Testis (tissue), 5 donors: Measurements from ENCODE around the gene KRTAP4-1. TPM values are rescaled to one million over a fixed set of nuclear protein-coding genes. Genes with fewer than 3 reads are reported as not detected.
"Not testable (repeated sequence)": the region's sequence is repeated elsewhere in the genome, so short reads cannot be mapped to it uniquely, and the experiment has no call there.

Source experiments
- DNase-seq: peaks from one replicate; pipeline ENCODE4 v3.0.0-alpha.2; 2019
- H3K27ac ChIP-seq, 2 donors: fragments of 200-600 bp; sonication (generic); one replicate each; pipeline ENCODE4 v1.5.1; 2019
- H3K27me3 ChIP-seq: fragments of 200-600 bp; sonication (generic); one replicate; pipeline ENCODE4 v1.5.1; 2019
- H3K36me3 ChIP-seq: fragments of 200-600 bp; sonication (generic); one replicate; pipeline ENCODE4 v1.5.1; 2017; ENCODE audit warnings: low read depth; ENCODE audit errors: missing control alignments
- H3K4me1 ChIP-seq: fragments of 200-600 bp; sonication (generic); one replicate; pipeline ENCODE4 v1.5.1; 2019
- H3K4me3 ChIP-seq, 2 donors: fragments of 200-600 bp; sonication (generic); one replicate each; pipeline ENCODE4 v1.5.1; 2017 to 2019
- H3K9me3 ChIP-seq: fragments of 200-600 bp; sonication (generic); one replicate; pipeline ENCODE4 v1.5.1; 2017
- POLR2A ChIP-seq: fragments of 450-650 bp; IDR thresholded peaks from one replicate; pipeline ENCODE4 v1.6.1; 2017; ENCODE audit warnings: antibody characterized with exemption, mild to moderate bottlenecking, moderate library complexity
- WGBS, 2 donors: methylation state at CpG; one replicate each; pipeline ENCODE4 v1.1.5; 2018; 5-methylcytosine and 5-hydroxymethylcytosine counted together
- intact Hi-C: fragments of 100-400 bp; cut with DNase I; formaldehyde crosslinking; loops from one replicate; pipeline ENCODE4 v1.15.1; 2023; ENCODE audit warnings: low total_unique reads
- long read RNA-seq, 2 donors: transcript quantifications; one replicate each; lab custom pipeline, GENCODE V29; 2026
- polyA plus RNA-seq: library from polyadenylated mRNA; stranded (reverse); fragments of 350-450 nt; fragmentation: Illumina TruSeq; extraction: RNeasy Lipid Tissue Mini Kit (QIAGEN cat#74804); gene quantifications from one replicate; pipeline ENCODE4 v1.2.3, GENCODE V29; 2014; ENCODE audit warnings: low read depth, low replicate concordance; ENCODE audit not compliant: insufficient read depth
- total RNA-seq, 2 donors: library from RNA; depleted of rRNA; stranded (reverse); fragments of >200 nt; gene quantifications; one replicate each; pipeline ENCODE4 v1.2.3, GENCODE V29; 2016
- TF ChIP-seq, protein P1 (sequence below), 3 experiments: fragments of 450-650 bp in 2 of 3; fragments of 200-600 bp in 1 of 3; sonication (generic) in 1 of 3; IDR thresholded peaks; one replicate each; pipeline ENCODE4 v1.5.1; 2016 to 2019; ENCODE audit warnings: antibody characterized with exemption in 3 of 3, mild to moderate bottlenecking in 2 of 3, moderate library complexity in 1 of 3

Gene KRTAP4-1
- total RNA-seq (not detected), polyA plus RNA-seq (not detected)
- long read RNA-seq, donor 1: 0 reads
- long read RNA-seq, donor 2: 0 reads

- no peaks in the 10 kb centered on the region for H3K27me3 ChIP-seq
- no peaks in the 10 kb centered on the region for H3K36me3 ChIP-seq
- TF ChIP-seq, protein P1, sequence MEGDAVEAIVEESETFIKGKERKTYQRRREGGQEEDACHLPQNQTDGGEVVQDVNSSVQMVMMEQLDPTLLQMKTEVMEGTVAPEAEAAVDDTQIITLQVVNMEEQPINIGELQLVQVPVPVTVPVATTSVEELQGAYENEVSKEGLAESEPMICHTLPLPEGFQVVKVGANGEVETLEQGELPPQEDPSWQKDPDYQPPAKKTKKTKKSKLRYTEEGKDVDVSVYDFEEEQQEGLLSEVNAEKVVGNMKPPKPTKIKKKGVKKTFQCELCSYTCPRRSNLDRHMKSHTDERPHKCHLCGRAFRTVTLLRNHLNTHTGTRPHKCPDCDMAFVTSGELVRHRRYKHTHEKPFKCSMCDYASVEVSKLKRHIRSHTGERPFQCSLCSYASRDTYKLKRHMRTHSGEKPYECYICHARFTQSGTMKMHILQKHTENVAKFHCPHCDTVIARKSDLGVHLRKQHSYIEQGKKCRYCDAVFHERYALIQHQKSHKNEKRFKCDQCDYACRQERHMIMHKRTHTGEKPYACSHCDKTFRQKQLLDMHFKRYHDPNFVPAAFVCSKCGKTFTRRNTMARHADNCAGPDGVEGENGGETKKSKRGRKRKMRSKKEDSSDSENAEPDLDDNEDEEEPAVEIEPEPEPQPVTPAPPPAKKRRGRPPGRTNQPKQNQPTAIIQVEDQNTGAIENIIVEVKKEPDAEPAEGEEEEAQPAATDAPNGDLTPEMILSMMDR (IDR thresholded peaks at IDR 0.05): no peak
- no peak for TF ChIP-seq POLR2A
- 63 to 70% methylated on average over 6 to 9 of the region's 9 CpGs for WGBS, 2 donors
- H3K4me3 ChIP-seq: no peak within 1 kb of the TSS
- DNase-seq: no peak
- intact Hi-C loops: no loop called here
- no peaks in the 10 kb centered on the region for H3K4me1 ChIP-seq
- H3K9me3 ChIP-seq: no peaks in the 10 kb centered on the region
- H3K27ac ChIP-seq: no peak within 1 kb of the TSS
Observed at GRCh38 chr17:41184480-41184961, at the start of gene KRTAP4-1. Gene KRTAP4-1, minus strand, starts transcription at chr17:41184911. Its CDS starts 57 bp downstream, at chr17:41184854.

DNA sequence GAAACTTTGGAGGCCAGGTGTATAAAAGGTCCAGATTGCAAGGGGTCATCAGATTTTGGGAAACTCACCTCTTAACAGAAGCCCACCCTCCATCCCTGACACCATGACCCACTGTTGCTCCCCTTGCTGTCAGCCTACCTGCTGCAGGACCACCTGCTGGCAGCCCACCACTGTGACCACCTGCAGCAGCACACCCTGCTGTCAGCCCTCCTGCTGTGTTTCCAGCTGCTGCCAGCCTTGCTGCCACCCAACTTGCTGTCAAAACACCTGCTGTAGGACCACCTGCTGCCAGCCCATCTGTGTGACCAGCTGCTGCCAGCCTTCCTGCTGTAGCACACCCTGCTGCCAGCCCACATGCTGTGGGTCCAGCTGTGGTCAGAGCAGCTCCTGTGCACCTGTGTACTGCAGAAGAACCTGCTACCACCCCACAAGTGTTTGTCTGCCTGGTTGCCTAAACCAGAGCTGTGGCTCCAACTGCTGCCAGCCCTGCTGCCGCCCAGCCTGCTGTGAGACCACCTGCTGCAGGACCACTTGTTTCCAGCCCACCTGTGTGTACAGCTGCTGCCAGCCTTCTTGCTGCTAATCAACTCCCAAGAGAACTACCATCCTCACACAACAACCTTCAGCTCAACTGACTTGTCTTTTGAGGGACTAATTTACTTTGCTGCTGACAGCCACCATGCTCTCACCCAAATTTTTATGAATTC lies 47.8 kb upstream of the KRTAP4-1 start, which contains the start of gene KRTAP9-3:
Gene KRTAP9-3 (plus strand): TSS at position 51 of the 707 bp plus-strand sequence. CDS start 53 bp downstream, at position 104.
- intact Hi-C loops, H3K4me3 ChIP-seq, DNase-seq, H3K27me3 ChIP-seq, H3K36me3 ChIP-seq, H3K27ac ChIP-seq, H3K9me3 ChIP-seq, H3K4me1 ChIP-seq: not testable (repeated sequence)
- WGBS, 2 donors: 89% methylated on average over 1 of the region's 1 CpG; no CpG with 5 or more reads in 1 of the 2 donors

- H3K4me1 ChIP-seq: no peaks in the 10 kb centered on the region
- 66 to 84% methylated on average over 6 of the region's 6 CpGs for WGBS, 2 donors
- intact Hi-C loops: no loop called here
- no peak for DNase-seq
- H3K27me3 ChIP-seq: no peaks in the 10 kb centered on the region
- H3K27ac ChIP-seq: no peak overlapping the region
- TF ChIP-seq POLR2A: no peak
- no peak overlapping the region for H3K4me3 ChIP-seq
- no peaks in the 10 kb centered on the region for H3K9me3 ChIP-seq
- no peaks in the 10 kb centered on the region for H3K36me3 ChIP-seq
Observed at GRCh38 chr17:41231731-41232130, 47.0 kb upstream of the KRTAP4-1 start.

DNA sequence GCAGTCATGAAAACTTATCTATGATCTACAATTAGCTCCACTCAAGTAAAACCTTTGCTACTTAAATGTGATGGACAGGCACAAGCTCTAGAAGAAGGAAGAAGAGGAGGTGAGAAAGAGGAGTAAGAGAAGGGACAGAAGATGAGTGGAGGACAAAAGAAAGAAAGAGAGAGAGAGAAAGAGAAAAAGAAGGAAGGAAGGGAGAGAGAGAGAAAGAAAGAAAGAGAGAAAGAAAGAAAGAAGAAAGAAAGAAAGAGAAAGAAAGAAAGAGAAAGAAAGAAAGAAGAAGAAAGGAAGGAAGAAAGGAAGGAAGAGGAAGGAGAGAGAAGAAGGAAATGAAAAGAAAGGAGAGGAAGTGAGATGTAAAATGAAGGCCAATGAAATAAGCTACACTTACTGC lies 45.4 kb upstream of the KRTAP4-1 start:
- Histone ChIP-seq H3K36me3 (no peaks in the 10 kb centered on the region), H3K4me1 (no peaks in the 10 kb centered on the region), H3K4me3 (no peak overlapping the region), H3K9me3 (no peaks in the 10 kb centered on the region), H3K27me3 (no peaks in the 10 kb centered on the region), H3K27ac (no peak overlapping the region)
- no peak for DNase-seq
- TF ChIP-seq, protein P1 (IDR thresholded peaks at IDR 0.05): no peak
- TF ChIP-seq POLR2A: no peak
- intact Hi-C loops: no loop called here

DNA sequence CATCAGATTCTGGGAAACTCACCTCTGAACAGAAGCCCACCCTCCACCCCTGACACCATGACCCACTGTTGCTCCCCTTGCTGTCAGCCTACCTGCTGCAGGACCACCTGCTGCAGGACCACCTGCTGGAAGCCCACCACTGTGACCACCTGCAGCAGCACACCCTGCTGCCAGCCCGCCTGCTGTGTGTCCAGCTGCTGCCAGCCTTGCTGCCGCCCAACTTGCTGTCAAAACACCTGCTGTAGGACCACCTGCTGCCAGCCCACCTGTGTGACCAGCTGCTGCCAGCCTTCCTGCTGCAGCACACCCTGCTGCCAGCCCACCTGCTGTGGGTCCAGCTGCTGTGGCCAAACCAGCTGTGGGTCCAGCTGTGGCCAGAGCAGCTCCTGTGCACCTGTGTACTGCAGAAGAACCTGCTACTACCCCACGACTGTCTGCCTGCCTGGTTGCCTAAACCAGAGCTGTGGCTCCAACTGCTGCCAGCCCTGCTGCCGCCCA lies 41.9 kb upstream of the KRTAP4-1 start, which contains the start of gene KRTAP9-2:
Gene KRTAP9-2 (plus strand): TSS at position 51 of the 498 bp plus-strand sequence. CDS start 7 bp downstream, at position 58.
- H3K9me3 ChIP-seq, H3K27me3 ChIP-seq, DNase-seq, H3K4me3 ChIP-seq, H3K36me3 ChIP-seq, H3K27ac ChIP-seq, H3K4me1 ChIP-seq, intact Hi-C loops: not testable (repeated sequence)
- WGBS, 2 donors: 75% methylated on average over 3 of the region's 4 CpGs; no CpG with 5 or more reads in 1 of the 2 donors

DNA sequence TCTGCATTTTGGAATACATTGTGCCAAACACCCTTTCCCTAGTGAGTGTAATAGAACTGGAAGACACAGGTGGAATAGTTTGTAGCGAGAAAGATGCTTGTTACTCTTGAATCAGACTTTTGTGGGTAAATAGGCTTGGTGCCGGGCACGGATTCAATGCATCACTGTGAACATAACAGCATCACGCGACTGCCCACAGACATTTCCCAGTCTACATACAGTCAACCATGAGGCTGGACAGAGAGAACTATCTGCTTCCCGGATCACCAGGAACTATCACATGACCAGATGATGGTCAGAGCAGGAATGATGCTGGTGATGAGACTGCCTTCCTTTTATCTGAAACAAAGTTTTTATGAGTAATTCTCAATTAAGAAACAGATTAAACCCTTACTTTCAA lies 41.3 kb upstream of the KRTAP4-1 start:
- H3K27me3 ChIP-seq: no peaks in the 10 kb centered on the region
- intact Hi-C loops: no loop called here
- TF ChIP-seq, protein P1 (IDR thresholded peaks at IDR 0.05): no peak
- no peak overlapping the region for H3K27ac ChIP-seq
- WGBS, 2 donors: 56 to 79% methylated on average over 6 of the region's 6 CpGs
- no peaks in the 10 kb centered on the region for H3K36me3 ChIP-seq
- no peaks in the 10 kb centered on the region for H3K9me3 ChIP-seq
- H3K4me3 ChIP-seq: no peak overlapping the region
- no peak for DNase-seq
- no peaks in the 10 kb centered on the region for H3K4me1 ChIP-seq
